Lower lobe of right lung (tissue), 2 donors: ENCODE measurements around the gene ADD1. TPM values are rescaled to one million over a fixed set of nuclear protein-coding genes. Genes with fewer than 3 reads are reported as not detected.

Experiments
- ATAC-seq, 2 donors: fragments of 200-7000 bp; cut with Tn5 transposase; one replicate each; pipeline ENCODE4 v1.9.1; 2020 to 2022; ENCODE audit warnings: mild to moderate bottlenecking in 2 of 2, moderate library complexity in 2 of 2
- DNase-seq: peaks from one replicate; pipeline ENCODE4 v3.0.0-alpha.2; 2020
- H3K27ac ChIP-seq: fragments of 200-600 bp; one replicate; pipeline ENCODE4 v1.8.0; 2022
- H3K27me3 ChIP-seq: fragments of 200-600 bp; one replicate; pipeline ENCODE4 v1.8.0; 2022; ENCODE audit warnings: low read depth
- H3K36me3 ChIP-seq: fragments of 200-600 bp; one replicate; pipeline ENCODE4 v1.8.0; 2022; ENCODE audit warnings: mild to moderate bottlenecking
- H3K4me1 ChIP-seq: fragments of 200-600 bp; one replicate; pipeline ENCODE4 v1.8.0; 2022
- H3K4me3 ChIP-seq: fragments of 200-600 bp; one replicate; pipeline ENCODE4 v1.8.0; 2022; ENCODE audit warnings: mild to moderate bottlenecking
- H3K9me3 ChIP-seq: fragments of 200-600 bp; one replicate; pipeline ENCODE4 v1.8.0; 2022
- CTCF ChIP-seq: fragments of 200-600 bp; IDR thresholded peaks from one replicate; pipeline ENCODE4 v1.8.0; 2022; ENCODE audit warnings: antibody characterized with exemption, mild to moderate bottlenecking
- intact Hi-C: fragments of 100-400 bp; cut with DNase I; formaldehyde crosslinking; loops from one replicate; pipeline ENCODE4 v1.11.0; 2022
- total RNA-seq: library from RNA; stranded (reverse); fragmentation: NEBNext Ultra II Directional; extraction: Animal tissue kit (Norgen Biotek cat#: 25700); gene quantifications from one replicate; pipeline ENCODE4 v1.2.1, GENCODE V29; 2021
- donor health status: DM: no; HTN: yes; CAD: no; lungs with severe emphysema.

Gene ADD1
- total RNA-seq, 1 donor from 2014 or later: 279 TPM

GRCh38 chr4:2881431-2881830 lies 37.8 kb downstream of the ADD1 start:
- peaks cover 5% of the 10 kb centered on the region for H3K4me1 ChIP-seq
- no peak overlapping the region for H3K4me3 ChIP-seq
- no peak overlapping the region for H3K27ac ChIP-seq
- TF ChIP-seq CTCF: no peak
- no peaks in the 10 kb centered on the region for H3K9me3 ChIP-seq
- DNase-seq (no peak), ATAC-seq (no peak)
- intact Hi-C loops: no loop called here
- H3K27me3 ChIP-seq: no peaks in the 10 kb centered on the region
- H3K36me3 ChIP-seq: peaks cover 84% of the 10 kb centered on the region

GRCh38 chr4:2882341-2882740 lies 38.7 kb downstream of the ADD1 start:
- no peak for ATAC-seq
- TF ChIP-seq CTCF: no peak

GRCh38 chr4:2886161-2886560 lies 42.5 kb downstream of the ADD1 start:
- Histone ChIP-seq H3K27me3 (no peaks in the 10 kb centered on the region), H3K9me3 (no peaks in the 10 kb centered on the region), H3K4me3 (no peak overlapping the region), H3K4me1 (no peaks in the 10 kb centered on the region), H3K36me3 (peaks cover 87% of the 10 kb centered on the region), H3K27ac (no peak overlapping the region)
- intact Hi-C loops: no loop called here
- ATAC-seq: no peak
- DNase-seq: no peak
- no peak for TF ChIP-seq CTCF

More at GRCh38 chr4:2882341-2882740, 38.7 kb downstream of the ADD1 start:
- Histone ChIP-seq H3K4me3 (no peak overlapping the region), H3K36me3 (peaks cover 84% of the 10 kb centered on the region), H3K9me3 (no peaks in the 10 kb centered on the region), H3K4me1 (peaks cover 5% of the 10 kb centered on the region), H3K27ac (no peak overlapping the region), H3K27me3 (no peaks in the 10 kb centered on the region)
- intact Hi-C loops: no loop called here
- no peak for DNase-seq

- no peak for TF ChIP-seq CTCF
Observed at GRCh38 chr4:2886622-2887021, 43.0 kb downstream of the ADD1 start.

GRCh38 chr4:2887343-2887742 lies 43.7 kb downstream of the ADD1 start:
- Histone ChIP-seq H3K4me1 (no peaks in the 10 kb centered on the region), H3K36me3 (peaks cover 81% of the 10 kb centered on the region), H3K27ac (no peak overlapping the region), H3K27me3 (no peaks in the 10 kb centered on the region), H3K9me3 (no peaks in the 10 kb centered on the region), H3K4me3 (no peak overlapping the region)
- no peak for DNase-seq
- no peak for TF ChIP-seq CTCF
- ATAC-seq: peak; percentile 31 to 45
- intact Hi-C loops: no loop called here

More at GRCh38 chr4:2886622-2887021, 43.0 kb downstream of the ADD1 start:
- H3K36me3 ChIP-seq: peaks cover 88% of the 10 kb centered on the region
- intact Hi-C loops: no loop called here
- no peak overlapping the region for H3K4me3 ChIP-seq
- H3K27me3 ChIP-seq: no peaks in the 10 kb centered on the region
- ATAC-seq (no peak), DNase-seq (no peak)
- H3K27ac ChIP-seq: no peak overlapping the region
- no peaks in the 10 kb centered on the region for H3K9me3 ChIP-seq
- H3K4me1 ChIP-seq: no peaks in the 10 kb centered on the region

GRCh38 chr4:2888886-2889285 lies 45.2 kb downstream of the ADD1 start:
- H3K4me3 ChIP-seq: no peak overlapping the region
- DNase-seq (no peak), ATAC-seq (no peak)
- H3K9me3 ChIP-seq: no peaks in the 10 kb centered on the region
- H3K4me1 ChIP-seq: no peaks in the 10 kb centered on the region
- H3K27me3 ChIP-seq: no peaks in the 10 kb centered on the region
- no peak overlapping the region for H3K27ac ChIP-seq
- TF ChIP-seq CTCF: no peak
- peaks cover 71% of the 10 kb centered on the region for H3K36me3 ChIP-seq
- intact Hi-C loops: no loop called here
